Hepatocyte (in vitro differentiated cells): ENCODE data around the gene C2CD4C. TPM values are rescaled to one million over a fixed set of nuclear protein-coding genes. Genes with fewer than 3 reads are reported as not detected.

ENCODE experiments used
- DNase-seq: peaks from one replicate; pipeline ENCODE4 v3.0.0-alpha.2; 2016; ENCODE audit warnings: low spot score
- H2AFZ ChIP-seq: fragments of 200-600 bp; sonication (generic); 2 replicates; pipeline ENCODE4 v1.6.0; 2016; ENCODE audit warnings: antibody characterized with exemption, mild to moderate bottlenecking
- H3K27ac ChIP-seq: fragments of 200-600 bp; sonication (generic); 2 replicates; pipeline ENCODE4 v1.5.1; 2016; ENCODE audit warnings: mild to moderate bottlenecking
- H3K27me3 ChIP-seq: fragments of 200-600 bp; sonication (generic); 2 replicates; pipeline ENCODE4 v1.6.1; 2016
- H3K36me3 ChIP-seq: fragments of 200-600 bp; sonication (generic); replicated peaks from 2 replicates; pipeline ENCODE4 v1.5.1; 2016; ENCODE audit warnings: low read depth; ENCODE audit not compliant: insufficient read depth
- H3K4me1 ChIP-seq: fragments of 200-600 bp; sonication (generic); 2 replicates; pipeline ENCODE4 v1.5.1; 2016; ENCODE audit warnings: mild to moderate bottlenecking, moderate library complexity; ENCODE audit not compliant: insufficient read depth
- H3K4me2 ChIP-seq: fragments of 200-600 bp; sonication (generic); 2 replicates; pipeline ENCODE4 v1.6.0; 2016
- H3K4me3 ChIP-seq: fragments of 200-600 bp; sonication (generic); 2 replicates; pipeline ENCODE4 v1.5.1; 2016; ENCODE audit warnings: mild to moderate bottlenecking
- H3K79me2 ChIP-seq: fragments of 200-600 bp; sonication (generic); 2 replicates; pipeline ENCODE4 v1.6.0; 2017; ENCODE audit warnings: mild to moderate bottlenecking
- H3K9me2 ChIP-seq: fragments of 200-600 bp; sonication (generic); replicated peaks from 2 replicates; pipeline ENCODE4 v1.6.0; 2017; ENCODE audit warnings: mild to moderate bottlenecking; ENCODE audit not compliant: insufficient read depth
- H3K9me3 ChIP-seq: fragments of 200-600 bp; sonication (generic); 2 replicates; pipeline ENCODE4 v1.5.1; 2016; ENCODE audit warnings: low read depth, mild to moderate bottlenecking
- H4K20me1 ChIP-seq: fragments of 200-600 bp; sonication (generic); 2 replicates; pipeline ENCODE4 v1.6.0; 2016; ENCODE audit warnings: mild to moderate bottlenecking; ENCODE audit not compliant: insufficient read depth, poor library complexity, severe bottlenecking
- EZH2 ChIP-seq: fragments of 200-600 bp; sonication (generic); IDR thresholded peaks from 2 replicates; pipeline ENCODE4 v1.6.1; 2016; ENCODE audit warnings: antibody characterized with exemption, mild to moderate bottlenecking, borderline replicate concordance
- EZH2phosphoT487 ChIP-seq: fragments of 200-600 bp; sonication (generic); IDR thresholded peaks from one replicate; pipeline ENCODE4 v1.6.1; 2018; ENCODE audit warnings: antibody characterized with exemption, mild to moderate bottlenecking, low read depth, moderate library complexity; ENCODE audit not compliant: unreplicated experiment, severe bottlenecking
- WGBS: methylation state at CpG from one replicate; pipeline ENCODE4 v1.1.6; 2016; ENCODE audit warnings: low lambda C conversion rate; ENCODE audit errors: missing lambda C conversion rate; 5-methylcytosine and 5-hydroxymethylcytosine counted together
- polyA plus RNA-seq: library from polyadenylated mRNA; unstranded; fragments of >200 nt; fragmentation: Nextera tagmentation; extraction: Ambion mirVana; gene quantifications from 2 replicates; pipeline ENCODE4 v1.2.1, GENCODE V29; 2016
- total RNA-seq: library from RNA; depleted of rRNA; stranded (reverse); fragments of >200 nt; gene quantifications from 2 replicates; pipeline ENCODE4 v1.2.3, GENCODE V29; 2014
- TF ChIP-seq, protein P1 (sequence below): fragments of 200-600 bp; sonication (generic); IDR thresholded peaks from 2 replicates; pipeline ENCODE4 v1.5.1; 2016; ENCODE audit warnings: antibody characterized with exemption, mild to moderate bottlenecking; ENCODE audit not compliant: poor library complexity

The C2CD4C gene
- total and polyA plus RNA-seq, 2 experiments from 2014 or later = 3.4 to 4.6 TPM

DNA sequence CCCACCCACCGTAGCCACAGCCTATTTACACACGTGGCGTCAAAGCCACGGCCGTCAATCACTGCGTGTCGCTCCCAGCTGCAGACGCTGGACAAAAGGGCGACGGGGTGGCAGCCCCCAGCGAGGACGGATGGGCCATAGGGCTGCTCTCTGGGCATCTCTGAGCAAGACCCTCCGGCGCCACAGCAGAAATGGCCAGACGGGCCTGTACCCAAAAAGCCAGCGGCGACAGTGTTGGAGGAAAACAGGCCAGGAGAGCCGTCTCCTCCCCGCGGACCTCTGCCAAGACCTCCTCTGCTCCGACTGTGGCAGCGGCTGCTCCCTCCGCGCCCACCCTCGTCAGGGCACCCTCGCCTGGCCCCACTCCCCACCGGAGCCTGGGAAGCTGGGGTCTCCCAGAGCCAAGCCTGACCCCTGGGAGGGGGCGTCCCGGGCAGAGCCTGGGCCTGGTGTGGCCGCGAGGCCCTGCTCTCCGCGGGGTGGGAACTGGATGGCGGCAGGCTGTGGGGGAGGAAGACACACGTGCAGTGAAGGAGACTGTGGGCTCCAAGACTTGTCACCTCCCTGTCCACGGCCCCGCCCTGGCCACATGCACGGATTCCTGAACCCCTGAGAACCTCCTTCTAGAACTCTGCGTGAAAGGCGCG is 2.7 kb downstream of the C2CD4C start:
- Histone ChIP-seq H3K4me3 (no peak overlapping the region), H3K79me2 (no peaks in the 10 kb centered on the region), H3K4me2 (no peak overlapping the region), H3K4me1 (peaks cover 7% of the 10 kb centered on the region), H2AFZ (no peak overlapping the region), H4K20me1 (no peaks in the 10 kb centered on the region), H3K9me3 (no peaks in the 10 kb centered on the region), H3K9me2 (no peaks in the 10 kb centered on the region), H3K27me3 (peaks cover 12% of the 10 kb centered on the region), H3K27ac (no peak overlapping the region), H3K36me3 (no peaks in the 10 kb centered on the region)
- 86% methylated on average over 30 of the region's 41 CpGs for WGBS
- TF ChIP-seq EZH2 (no peak), EZH2phosphoT487 (no peak)
- TF ChIP-seq, protein P1, sequence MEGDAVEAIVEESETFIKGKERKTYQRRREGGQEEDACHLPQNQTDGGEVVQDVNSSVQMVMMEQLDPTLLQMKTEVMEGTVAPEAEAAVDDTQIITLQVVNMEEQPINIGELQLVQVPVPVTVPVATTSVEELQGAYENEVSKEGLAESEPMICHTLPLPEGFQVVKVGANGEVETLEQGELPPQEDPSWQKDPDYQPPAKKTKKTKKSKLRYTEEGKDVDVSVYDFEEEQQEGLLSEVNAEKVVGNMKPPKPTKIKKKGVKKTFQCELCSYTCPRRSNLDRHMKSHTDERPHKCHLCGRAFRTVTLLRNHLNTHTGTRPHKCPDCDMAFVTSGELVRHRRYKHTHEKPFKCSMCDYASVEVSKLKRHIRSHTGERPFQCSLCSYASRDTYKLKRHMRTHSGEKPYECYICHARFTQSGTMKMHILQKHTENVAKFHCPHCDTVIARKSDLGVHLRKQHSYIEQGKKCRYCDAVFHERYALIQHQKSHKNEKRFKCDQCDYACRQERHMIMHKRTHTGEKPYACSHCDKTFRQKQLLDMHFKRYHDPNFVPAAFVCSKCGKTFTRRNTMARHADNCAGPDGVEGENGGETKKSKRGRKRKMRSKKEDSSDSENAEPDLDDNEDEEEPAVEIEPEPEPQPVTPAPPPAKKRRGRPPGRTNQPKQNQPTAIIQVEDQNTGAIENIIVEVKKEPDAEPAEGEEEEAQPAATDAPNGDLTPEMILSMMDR = no peak
- no peak for DNase-seq

DNA sequence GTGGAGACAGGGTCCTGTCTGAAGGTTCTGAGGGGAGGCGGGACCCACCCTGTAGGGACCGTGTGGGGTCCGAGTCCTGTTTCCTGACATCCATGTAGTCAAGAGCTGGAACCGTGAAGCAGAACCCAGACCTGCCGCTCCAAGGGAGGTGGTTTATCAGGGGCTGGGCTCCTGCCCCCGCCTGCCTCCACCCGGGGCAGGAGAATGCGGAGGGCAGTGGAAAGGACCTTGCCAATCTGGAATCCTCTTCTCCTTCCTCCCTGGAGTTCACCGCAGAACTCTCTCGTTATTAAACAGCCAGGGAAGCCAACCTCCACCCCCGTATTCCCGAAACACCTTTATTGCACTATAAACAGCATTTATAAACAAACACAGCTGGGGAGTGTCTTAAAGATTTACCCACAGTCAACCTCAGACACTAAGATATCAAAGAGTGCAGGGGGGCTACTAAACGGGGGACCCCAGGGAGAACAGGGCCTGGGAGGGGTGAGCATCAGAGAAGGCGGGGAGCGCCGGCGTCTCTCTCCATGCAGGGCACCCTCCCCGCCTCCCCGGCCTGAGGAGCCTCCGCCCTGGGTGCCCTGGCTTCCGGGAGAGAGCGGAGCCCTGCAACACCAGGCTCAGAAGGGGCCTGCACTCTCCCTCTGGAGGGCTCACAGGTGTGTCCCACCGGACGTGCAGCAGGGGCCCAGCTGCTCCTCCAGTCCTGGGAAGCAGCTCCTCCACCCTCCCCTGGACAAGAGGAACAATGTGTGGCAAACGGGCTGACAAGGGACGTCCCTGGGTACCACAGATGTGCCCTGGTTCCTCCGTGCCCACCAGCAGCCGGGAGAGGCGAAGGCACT is 3.6 kb downstream of the C2CD4C start:
- Histone ChIP-seq H3K4me2 (no peak overlapping the region), H3K27ac (no peak overlapping the region), H3K4me1 (peaks cover 7% of the 10 kb centered on the region), H3K27me3 (peaks cover 10% of the 10 kb centered on the region), H3K9me3 (no peaks in the 10 kb centered on the region), H4K20me1 (no peaks in the 10 kb centered on the region), H3K4me3 (no peak overlapping the region), H3K36me3 (no peaks in the 10 kb centered on the region), H3K9me2 (no peaks in the 10 kb centered on the region), H3K79me2 (no peaks in the 10 kb centered on the region), H2AFZ (no peak overlapping the region)
- WGBS = 45% methylated on average over 21 of the region's 29 CpGs
- DNase-seq = no peak
- TF ChIP-seq, protein P1 = no peak
- TF ChIP-seq EZH2 = no peak
- TF ChIP-seq EZH2phosphoT487 = no peak

DNA sequence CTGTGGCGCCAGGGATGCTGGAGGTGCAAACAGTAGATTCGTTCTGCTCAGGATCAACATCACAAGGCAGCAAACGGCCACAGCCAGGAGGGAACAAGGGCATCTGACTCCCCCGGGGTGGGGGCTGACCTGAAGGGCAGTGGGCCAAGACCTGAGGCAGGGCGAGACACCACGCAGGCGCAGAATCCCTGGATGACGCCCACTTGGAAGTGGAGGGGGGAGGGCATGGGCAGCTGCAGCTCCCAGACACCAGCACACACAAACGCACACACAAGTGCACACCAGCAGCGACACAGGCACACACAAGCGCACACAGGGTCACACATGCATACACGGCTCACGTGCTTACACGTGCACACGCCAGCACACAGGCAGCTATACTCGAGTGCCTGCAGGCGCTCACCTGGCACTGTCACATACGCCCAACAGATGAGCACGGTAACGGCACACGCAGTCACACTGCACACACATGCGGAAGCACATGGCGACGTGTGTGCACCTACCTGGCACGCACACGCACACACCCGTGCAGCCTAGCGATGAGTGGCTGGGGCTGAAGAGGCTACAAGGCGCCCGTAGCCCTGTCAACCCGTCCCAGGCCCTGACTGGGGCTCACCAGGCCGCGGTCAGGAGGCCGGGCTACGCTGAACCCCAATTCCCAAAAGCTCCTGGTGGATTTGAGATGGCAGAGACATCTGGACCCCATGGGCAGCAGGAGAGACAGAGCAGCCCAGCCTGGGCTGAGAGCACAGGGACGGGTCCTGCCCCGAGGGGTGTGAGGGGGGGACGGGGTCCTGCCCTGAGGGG is 5.5 kb downstream of the C2CD4C start:
- no peaks in the 10 kb centered on the region for H3K27me3 ChIP-seq
- 89% methylated on average over 36 of the region's 38 CpGs for WGBS

More for the DNA sequence above, 5.5 kb downstream of the C2CD4C start:
- Histone ChIP-seq H4K20me1 (no peaks in the 10 kb centered on the region), H3K27ac (no peak overlapping the region), H3K9me3 (no peaks in the 10 kb centered on the region), H3K9me2 (no peaks in the 10 kb centered on the region), H2AFZ (no peak overlapping the region), H3K4me2 (no peak overlapping the region), H3K79me2 (no peaks in the 10 kb centered on the region), H3K36me3 (no peaks in the 10 kb centered on the region), H3K4me3 (no peak overlapping the region), H3K4me1 (peaks cover 3% of the 10 kb centered on the region)
- no peak for DNase-seq
- TF ChIP-seq EZH2 = no peak
- TF ChIP-seq EZH2phosphoT487 = no peak
